Ovary (tissue), 9 donors: ENCODE results near the gene FAM20C. TPM values are rescaled to one million over a fixed set of nuclear protein-coding genes. Genes with fewer than 3 reads are reported as not detected.

ENCODE experiments used
- DNase-seq, 5 donors: peaks; one replicate each; pipeline ENCODE4 v3.0.0-alpha.2; 2019 to 2020
- H3K27ac ChIP-seq, 2 donors: fragments of 200-600 bp; one replicate each; pipeline versions ENCODE4 v1.5.1 to v1.8.0; 2019 to 2022
- H3K27me3 ChIP-seq: fragments of 200-600 bp; one replicate; pipeline ENCODE4 v1.8.0; 2022
- H3K36me3 ChIP-seq: fragments of 200-600 bp; sonication (generic); one replicate; pipeline ENCODE4 v1.5.1; 2019
- H3K4me1 ChIP-seq: one replicate; pipeline ENCODE4 v1.8.1; 2013; ENCODE audit warnings: mild to moderate bottlenecking, moderate library complexity; ENCODE audit not compliant: insufficient read depth
- H3K4me3 ChIP-seq: fragments of 200-600 bp; sonication (generic); one replicate; pipeline ENCODE4 v1.5.1; 2017
- H3K9me3 ChIP-seq, 2 donors: fragments of 200-600 bp in 1 of 2; sonication (generic) in 1 of 2; one replicate each; pipeline versions ENCODE4 v1.5.1 to v1.8.1; 2013 to 2019; ENCODE audit warnings: mild to moderate bottlenecking in 1 of 2, moderate library complexity in 1 of 2
- CTCF ChIP-seq, 3 donors: fragments of 450-650 bp in 2 of 3; fragments of 200-600 bp in 1 of 3; IDR thresholded peaks; one replicate each; pipeline versions ENCODE4 v1.5.1 to v1.8.0; 2016 to 2022; ENCODE audit warnings: antibody characterized with exemption in 3 of 3, mild to moderate bottlenecking in 1 of 3
- EP300 ChIP-seq: sonication (generic); formaldehyde crosslinking; IDR thresholded peaks from one replicate; pipeline ENCODE4 v1.6.1; 2017; ENCODE audit warnings: antibody characterized with exemption
- POLR2A ChIP-seq: fragments of 450-650 bp; IDR thresholded peaks from one replicate; pipeline ENCODE4 v1.6.1; 2017; ENCODE audit warnings: antibody characterized with exemption, mild to moderate bottlenecking, moderate library complexity
- WGBS, 3 donors: extraction: QIAGEN DNeasy Blood & Tissue Kit in 1 of 3; methylation state at CpG; one replicate each; pipeline versions ENCODE4 v1.1.5 to v1.1.7; 2013 to 2017; 5-methylcytosine and 5-hydroxymethylcytosine counted together
- intact Hi-C, 4 donors: fragments of 100-400 bp; cut with DNase I; formaldehyde crosslinking; loops; one replicate each; pipeline versions ENCODE4 v1.11.0 to v1.15.1; 2022 to 2023
- polyA plus RNA-seq, 2 donors: library from polyadenylated mRNA; stranded (reverse); fragments of 200-250 nt in 1 of 2; fragments of 350-450 nt in 1 of 2; fragmentation: Illumina TruSeq in 1 of 2; extraction: RNeasy Lipid Tissue Mini Kit (QIAGEN cat#74804) in 1 of 2; gene quantifications; one replicate each; pipeline ENCODE4 v1.2.3, GENCODE V29; 2013 to 2014
- total RNA-seq, 7 donors: library from RNA; depleted of rRNA in 2 of 7; stranded (reverse); fragments of >200 nt in 2 of 7; fragmentation: NEBNext Ultra II Directional in 3 of 7; extraction: Animal tissue kit (Norgen Biotek cat#: 25700) in 3 of 7; gene quantifications; one replicate each; pipeline versions ENCODE4 v1.1.0 to v1.2.4, GENCODE V29; 2016 to 2023
- donor health status: DM: no; HTN: no; CAD: no; lungs with moderate emphysema.
- donor health status: DM: no; HTN: no; CAD: no.
- donor health status: Bipolar disorder and iron deficiency.
- donor health status: DM: yes; HTN: yes; CAD: no.
- donor health status: DM: no; HTN: no; CAD: no.
- donor health status: DM: yes; HTN: yes; CAD: no.

The FAM20C gene
- total and polyA plus RNA-seq, 9 donors, result 6.2 to 80.4 (median 33.5) TPM

- Histone ChIP-seq H3K4me1 (peaks cover 12% of the 10 kb centered on the region), H3K9me3 (no peaks in the 10 kb centered on the region), H3K36me3 (no peaks in the 10 kb centered on the region), H3K27ac (no peak overlapping the region), H3K4me3 (no peak overlapping the region), H3K27me3 (no peaks in the 10 kb centered on the region)
- TF ChIP-seq POLR2A, result no peak
- no peak for TF ChIP-seq CTCF (IDR thresholded peaks at IDR 0.05)
- TF ChIP-seq EP300, result no peak
- WGBS, 3 donors, result 34 to 72% (median 60%) methylated on average over 22 of the region's 22 CpGs
- peak in 2 of 5 donors; percentile 53 to 58 for DNase-seq
- intact Hi-C loops, result loop anchor here in 1 of 4 donors (5.0 kb wide), 1 partner anchor 482 kb away; the partner anchor contains the start of genes DNAAF5 and PRKAR1B
These were observed 52.6 kb downstream of the FAM20C start for GRCh38 chr7:244974-245373.

- no peak for DNase-seq
- Histone ChIP-seq H3K36me3 (no peaks in the 10 kb centered on the region), H3K27me3 (no peaks in the 10 kb centered on the region), H3K27ac (no peak overlapping the region), H3K4me3 (no peak overlapping the region), H3K9me3 (no peaks in the 10 kb centered on the region), H3K4me1 (peaks cover 10% of the 10 kb centered on the region)
- WGBS, 3 donors, result 89 to 91% (median 90%) methylated on average over 36 of the region's 36 CpGs
- TF ChIP-seq POLR2A, result no peak
- TF ChIP-seq CTCF (IDR thresholded peaks at IDR 0.05), result no peak
- TF ChIP-seq EP300, result no peak
- intact Hi-C loops, result no loop called here
These were observed 53.4 kb downstream of the FAM20C start for GRCh38 chr7:245574-246295.

GRCh38 chr7:246451-246850 lies 54.1 kb downstream of the FAM20C start:
- no peaks in the 10 kb centered on the region for H3K36me3 ChIP-seq
- no peak overlapping the region for H3K27ac ChIP-seq
- intact Hi-C loops, result no loop called here
- no peaks in the 10 kb centered on the region for H3K9me3 ChIP-seq
- TF ChIP-seq EP300 (no peak), POLR2A (no peak), CTCF (IDR thresholded peaks at IDR 0.05) (no peak)
- WGBS, 3 donors, result 87 to 93% (median 92%) methylated on average over 22 of the region's 22 CpGs
- peaks cover 10% of the 10 kb centered on the region for H3K4me1 ChIP-seq
- no peaks in the 10 kb centered on the region for H3K27me3 ChIP-seq
- no peak for DNase-seq
- H3K4me3 ChIP-seq, result no peak overlapping the region

- Histone ChIP-seq H3K27me3 (no peaks in the 10 kb centered on the region), H3K36me3 (no peaks in the 10 kb centered on the region), H3K4me3 (no peak overlapping the region), H3K4me1 (peaks cover 10% of the 10 kb centered on the region), H3K9me3 (no peaks in the 10 kb centered on the region), H3K27ac (no peak overlapping the region)
- TF ChIP-seq POLR2A, result no peak
- no peak for TF ChIP-seq EP300
- no peak for TF ChIP-seq CTCF (IDR thresholded peaks at IDR 0.05)
- 76 to 85% (median 81%) methylated on average over 10 to 12 of the region's 12 CpGs for WGBS, 3 donors
- no peak for DNase-seq
- intact Hi-C loops, result no loop called here
These were observed 54.8 kb downstream of the FAM20C start for GRCh38 chr7:247181-247580.
